Hepatocyte (in vitro differentiated cells): ENCODE data around the gene FRRS1. TPM values are rescaled to one million over a fixed set of nuclear protein-coding genes. Genes with fewer than 3 reads are reported as not detected.

Experiments used
- DNase-seq: peaks from one replicate; pipeline ENCODE4 v3.0.0-alpha.2; 2016; ENCODE audit warnings: low spot score
- H2AFZ ChIP-seq: fragments of 200-600 bp; sonication (generic); 2 replicates; pipeline ENCODE4 v1.6.0; 2016; ENCODE audit warnings: antibody characterized with exemption, mild to moderate bottlenecking
- H3K27ac ChIP-seq: fragments of 200-600 bp; sonication (generic); 2 replicates; pipeline ENCODE4 v1.5.1; 2016; ENCODE audit warnings: mild to moderate bottlenecking
- H3K27me3 ChIP-seq: fragments of 200-600 bp; sonication (generic); 2 replicates; pipeline ENCODE4 v1.6.1; 2016
- H3K36me3 ChIP-seq: fragments of 200-600 bp; sonication (generic); replicated peaks from 2 replicates; pipeline ENCODE4 v1.5.1; 2016; ENCODE audit warnings: low read depth; ENCODE audit not compliant: insufficient read depth
- H3K4me1 ChIP-seq: fragments of 200-600 bp; sonication (generic); 2 replicates; pipeline ENCODE4 v1.5.1; 2016; ENCODE audit warnings: mild to moderate bottlenecking, moderate library complexity; ENCODE audit not compliant: insufficient read depth
- H3K4me2 ChIP-seq: fragments of 200-600 bp; sonication (generic); 2 replicates; pipeline ENCODE4 v1.6.0; 2016
- H3K4me3 ChIP-seq: fragments of 200-600 bp; sonication (generic); 2 replicates; pipeline ENCODE4 v1.5.1; 2016; ENCODE audit warnings: mild to moderate bottlenecking
- H3K79me2 ChIP-seq: fragments of 200-600 bp; sonication (generic); 2 replicates; pipeline ENCODE4 v1.6.0; 2017; ENCODE audit warnings: mild to moderate bottlenecking
- H3K9me2 ChIP-seq: fragments of 200-600 bp; sonication (generic); replicated peaks from 2 replicates; pipeline ENCODE4 v1.6.0; 2017; ENCODE audit warnings: mild to moderate bottlenecking; ENCODE audit not compliant: insufficient read depth
- H3K9me3 ChIP-seq: fragments of 200-600 bp; sonication (generic); 2 replicates; pipeline ENCODE4 v1.5.1; 2016; ENCODE audit warnings: low read depth, mild to moderate bottlenecking
- H4K20me1 ChIP-seq: fragments of 200-600 bp; sonication (generic); 2 replicates; pipeline ENCODE4 v1.6.0; 2016; ENCODE audit warnings: mild to moderate bottlenecking; ENCODE audit not compliant: insufficient read depth, poor library complexity, severe bottlenecking
- EZH2 ChIP-seq: fragments of 200-600 bp; sonication (generic); IDR thresholded peaks from 2 replicates; pipeline ENCODE4 v1.6.1; 2016; ENCODE audit warnings: antibody characterized with exemption, mild to moderate bottlenecking, borderline replicate concordance
- EZH2phosphoT487 ChIP-seq: fragments of 200-600 bp; sonication (generic); IDR thresholded peaks from one replicate; pipeline ENCODE4 v1.6.1; 2018; ENCODE audit warnings: antibody characterized with exemption, mild to moderate bottlenecking, low read depth, moderate library complexity; ENCODE audit not compliant: unreplicated experiment, severe bottlenecking
- WGBS: methylation state at CpG from one replicate; pipeline ENCODE4 v1.1.6; 2016; ENCODE audit warnings: low lambda C conversion rate; ENCODE audit errors: missing lambda C conversion rate; 5-methylcytosine and 5-hydroxymethylcytosine counted together
- polyA plus RNA-seq: library from polyadenylated mRNA; unstranded; fragments of >200 nt; fragmentation: Nextera tagmentation; extraction: Ambion mirVana; gene quantifications from 2 replicates; pipeline ENCODE4 v1.2.1, GENCODE V29; 2016
- total RNA-seq: library from RNA; depleted of rRNA; stranded (reverse); fragments of >200 nt; gene quantifications from 2 replicates; pipeline ENCODE4 v1.2.3, GENCODE V29; 2014
- TF ChIP-seq, protein P1 (sequence below): fragments of 200-600 bp; sonication (generic); IDR thresholded peaks from 2 replicates; pipeline ENCODE4 v1.5.1; 2016; ENCODE audit warnings: antibody characterized with exemption, mild to moderate bottlenecking; ENCODE audit not compliant: poor library complexity

The FRRS1 gene
- total and polyA plus RNA-seq, 2 experiments from 2014 or later: 1.5 to 26.8 TPM

DNA sequence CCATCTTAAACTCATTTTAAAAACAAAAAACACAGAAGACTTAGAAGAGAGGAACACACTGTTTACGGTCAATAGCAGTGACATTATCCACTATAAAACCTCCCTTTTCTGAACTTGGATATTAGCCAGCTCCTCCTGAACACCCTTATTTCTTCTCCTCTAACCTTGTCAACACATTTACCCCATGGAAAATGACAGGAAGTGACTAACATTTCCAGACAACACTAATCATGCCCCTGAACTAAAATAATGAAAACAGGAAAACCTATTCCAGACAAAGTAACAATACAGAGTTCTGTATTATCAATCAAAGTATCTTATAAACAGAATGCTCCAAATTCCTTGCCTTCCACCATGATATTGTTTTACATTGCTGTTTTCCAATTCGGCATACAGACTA lies 75.3 kb downstream of the FRRS1 start:
- whole genome bisulfite sequencing: 81% methylated on average over 2 of the region's 2 CpGs
- DNase-seq: no peak
- H3K9me3 ChIP-seq: no peaks in the 10 kb centered on the region
- no peaks in the 10 kb centered on the region for H3K27me3 ChIP-seq
- H3K4me1 ChIP-seq: no peaks in the 10 kb centered on the region
- H3K27ac ChIP-seq: no peak overlapping the region
- H4K20me1 ChIP-seq: no peaks in the 10 kb centered on the region
- no peak overlapping the region for H3K4me2 ChIP-seq
- no peak overlapping the region for H3K4me3 ChIP-seq
- TF ChIP-seq EZH2phosphoT487: no peak
- no peaks in the 10 kb centered on the region for H3K36me3 ChIP-seq
- no peaks in the 10 kb centered on the region for H3K9me2 ChIP-seq
- no peaks in the 10 kb centered on the region for H3K79me2 ChIP-seq
- H2AFZ ChIP-seq: no peak overlapping the region

DNA sequence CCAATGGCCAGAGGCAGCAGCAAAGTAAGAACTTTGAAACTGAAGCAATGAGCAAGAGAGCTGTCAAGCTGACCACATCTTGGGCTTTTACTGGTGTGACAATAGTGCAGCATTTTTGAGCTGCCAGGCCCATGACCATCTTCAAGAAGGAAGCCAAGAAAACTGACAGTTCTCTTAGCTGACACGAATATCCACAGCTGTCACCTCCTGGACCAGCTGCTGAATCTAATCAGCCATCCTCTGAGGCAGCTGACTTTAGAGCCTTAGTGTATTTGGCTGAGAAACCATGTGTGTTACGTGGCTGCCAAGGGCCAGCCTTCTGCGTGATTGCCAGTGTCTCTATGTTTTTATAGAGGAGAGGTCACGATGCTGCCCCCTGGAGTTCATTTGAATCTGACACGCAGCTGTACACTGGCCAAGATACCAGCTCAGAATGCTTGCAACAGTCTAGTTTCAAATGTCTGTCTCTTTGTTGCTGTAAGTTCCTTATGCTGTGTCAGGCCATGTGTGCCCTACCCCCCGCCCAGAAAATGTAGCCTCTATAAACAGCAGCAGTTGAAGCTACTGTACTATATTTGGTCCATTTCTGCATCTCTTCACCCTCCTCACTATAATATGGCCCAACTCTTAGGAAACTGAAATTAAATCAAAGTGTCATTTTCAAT lies 80.8 kb downstream of the FRRS1 start:
- Histone ChIP-seq H3K9me2 (no peaks in the 10 kb centered on the region), H3K36me3 (no peaks in the 10 kb centered on the region), H2AFZ (no peak overlapping the region), H3K4me3 (no peak overlapping the region), H3K9me3 (no peaks in the 10 kb centered on the region), H4K20me1 (no peaks in the 10 kb centered on the region), H3K27me3 (no peaks in the 10 kb centered on the region), H3K4me1 (no peaks in the 10 kb centered on the region), H3K27ac (no peak overlapping the region), H3K79me2 (no peaks in the 10 kb centered on the region), H3K4me2 (no peak overlapping the region)
- DNase-seq: peak; percentile 85
- TF ChIP-seq EZH2 (no peak), EZH2phosphoT487 (no peak)
- TF ChIP-seq, protein P1, sequence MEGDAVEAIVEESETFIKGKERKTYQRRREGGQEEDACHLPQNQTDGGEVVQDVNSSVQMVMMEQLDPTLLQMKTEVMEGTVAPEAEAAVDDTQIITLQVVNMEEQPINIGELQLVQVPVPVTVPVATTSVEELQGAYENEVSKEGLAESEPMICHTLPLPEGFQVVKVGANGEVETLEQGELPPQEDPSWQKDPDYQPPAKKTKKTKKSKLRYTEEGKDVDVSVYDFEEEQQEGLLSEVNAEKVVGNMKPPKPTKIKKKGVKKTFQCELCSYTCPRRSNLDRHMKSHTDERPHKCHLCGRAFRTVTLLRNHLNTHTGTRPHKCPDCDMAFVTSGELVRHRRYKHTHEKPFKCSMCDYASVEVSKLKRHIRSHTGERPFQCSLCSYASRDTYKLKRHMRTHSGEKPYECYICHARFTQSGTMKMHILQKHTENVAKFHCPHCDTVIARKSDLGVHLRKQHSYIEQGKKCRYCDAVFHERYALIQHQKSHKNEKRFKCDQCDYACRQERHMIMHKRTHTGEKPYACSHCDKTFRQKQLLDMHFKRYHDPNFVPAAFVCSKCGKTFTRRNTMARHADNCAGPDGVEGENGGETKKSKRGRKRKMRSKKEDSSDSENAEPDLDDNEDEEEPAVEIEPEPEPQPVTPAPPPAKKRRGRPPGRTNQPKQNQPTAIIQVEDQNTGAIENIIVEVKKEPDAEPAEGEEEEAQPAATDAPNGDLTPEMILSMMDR: peak; percentile 56
- 30% methylated on average over 6 of the region's 6 CpGs for WGBS

DNA sequence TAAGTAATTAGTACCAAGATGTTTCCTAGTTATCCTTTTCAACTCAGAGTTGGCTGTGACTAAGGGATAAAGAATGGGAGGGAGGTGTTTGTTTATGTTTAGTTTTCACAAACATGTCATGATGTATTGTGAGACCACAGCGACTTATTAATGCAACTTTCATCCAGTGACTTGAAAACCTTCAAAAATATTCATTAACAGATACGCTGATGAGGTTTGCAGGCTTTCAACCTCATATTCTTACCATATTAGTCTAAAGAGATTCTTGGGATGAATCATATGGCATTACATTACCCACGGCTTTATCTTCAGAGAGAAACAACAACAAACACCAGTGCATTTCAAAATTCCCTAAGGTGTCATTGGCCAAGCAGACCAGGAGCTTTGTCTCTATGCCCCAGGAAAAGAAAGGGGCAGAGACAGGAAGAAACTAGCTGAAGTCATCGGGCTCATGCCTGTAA lies 84.1 kb downstream of the FRRS1 start:
- H2AFZ ChIP-seq: no peak overlapping the region

DNA sequence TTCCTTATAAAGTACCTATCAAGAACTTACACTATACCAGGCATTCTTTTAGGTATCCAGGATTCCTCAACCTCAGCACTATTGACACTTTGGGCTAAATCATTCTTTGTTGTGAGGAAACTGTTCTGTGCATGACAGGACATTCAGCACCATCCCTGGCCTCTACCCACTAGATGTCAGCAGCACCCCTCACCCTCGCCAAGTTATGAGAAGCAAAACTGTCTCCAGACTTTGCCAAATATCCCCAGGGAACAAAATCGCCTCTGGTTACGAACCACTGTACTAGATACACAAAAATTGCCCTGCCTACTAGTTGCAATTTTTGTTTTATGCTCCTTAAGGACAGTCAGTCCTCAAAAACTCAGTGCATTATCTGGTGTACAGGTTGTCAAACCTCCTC lies 84.9 kb downstream of the FRRS1 start:
- H3K27ac ChIP-seq: no peak overlapping the region
- no peaks in the 10 kb centered on the region for H3K9me3 ChIP-seq
- 85% methylated on average over 3 of the region's 3 CpGs for WGBS
- H3K4me1 ChIP-seq: no peaks in the 10 kb centered on the region
- no peaks in the 10 kb centered on the region for H4K20me1 ChIP-seq
- H3K36me3 ChIP-seq: no peaks in the 10 kb centered on the region
- TF ChIP-seq EZH2 (no peak), EZH2phosphoT487 (no peak)
- TF ChIP-seq, protein P1: no peak
- H3K79me2 ChIP-seq: no peaks in the 10 kb centered on the region
- no peak overlapping the region for H2AFZ ChIP-seq
- H3K4me3 ChIP-seq: no peak overlapping the region
- no peak overlapping the region for H3K4me2 ChIP-seq
- DNase-seq: no peak
- no peaks in the 10 kb centered on the region for H3K27me3 ChIP-seq
- no peaks in the 10 kb centered on the region for H3K9me2 ChIP-seq

More for the DNA sequence above, 84.1 kb downstream of the FRRS1 start:
- 80% methylated on average over 4 of the region's 4 CpGs for WGBS
- Histone ChIP-seq H3K27me3 (no peaks in the 10 kb centered on the region), H3K9me3 (no peaks in the 10 kb centered on the region), H4K20me1 (no peaks in the 10 kb centered on the region), H3K27ac (no peak overlapping the region), H3K4me1 (no peaks in the 10 kb centered on the region), H3K36me3 (no peaks in the 10 kb centered on the region), H3K4me3 (no peak overlapping the region), H3K9me2 (no peaks in the 10 kb centered on the region), H3K4me2 (no peak overlapping the region), H3K79me2 (no peaks in the 10 kb centered on the region)
- no peak for DNase-seq
- TF ChIP-seq, protein P1: no peak
- TF ChIP-seq EZH2phosphoT487 (no peak), EZH2 (no peak)
